DOHH2 (cell line): Measurements from ENCODE around the gene ASAP2.

Experiments used
- H3F3A ChIP-seq: fragments of 200-600 bp; sonication (generic), shearing (Covaris generic); 2 replicates; pipeline ENCODE4 v1.6.0; 2016; ENCODE audit warnings: antibody characterized with exemption, mild to moderate bottlenecking; ENCODE audit not compliant: control insufficient read depth, insufficient read depth
- H3K27ac ChIP-seq: fragments of 200-600 bp; sonication (generic); 2 replicates; pipeline ENCODE4 v1.5.1; 2014; ENCODE audit warnings: low read depth, mild to moderate bottlenecking, low read length, moderate library complexity
- H3K27me3 ChIP-seq: fragments of 200-600 bp; sonication (generic); 2 replicates; pipeline ENCODE4 v1.6.1; 2014; ENCODE audit warnings: mild to moderate bottlenecking, low read length, mixed read lengths; ENCODE audit not compliant: control insufficient read depth
- H3K36me3 ChIP-seq: fragments of 200-600 bp; sonication (generic); 2 replicates; pipeline ENCODE4 v1.6.1; 2014; ENCODE audit warnings: mild to moderate bottlenecking, low read length, moderate library complexity, mixed read lengths; ENCODE audit not compliant: control insufficient read depth
- H3K4me1 ChIP-seq: fragments of 200-600 bp; sonication (generic); 2 replicates; pipeline ENCODE4 v1.6.1; 2014; ENCODE audit warnings: mild to moderate bottlenecking, low read length, mixed read lengths; ENCODE audit not compliant: control insufficient read depth
- H3K4me2 ChIP-seq: fragments of 200-600 bp; sonication (generic); 2 replicates; pipeline ENCODE4 v1.6.0; 2014; ENCODE audit warnings: mild to moderate bottlenecking, low read length, moderate library complexity
- H3K4me3 ChIP-seq: fragments of 200-600 bp; sonication (generic); 2 replicates; pipeline ENCODE4 v1.5.1; 2014; ENCODE audit warnings: mild to moderate bottlenecking, low read length, mixed read lengths
- H3K79me2 ChIP-seq: fragments of 200-600 bp; sonication (generic); 2 replicates; pipeline ENCODE4 v1.6.1; 2014; ENCODE audit warnings: mild to moderate bottlenecking, low read length, mixed read lengths; ENCODE audit not compliant: control insufficient read depth
- H3K9me2 ChIP-seq: fragments of 200-600 bp; sonication (generic); replicated peaks from 2 replicates; pipeline ENCODE4 v1.6.1; 2014; ENCODE audit warnings: mild to moderate bottlenecking, low read length, mixed read lengths; ENCODE audit not compliant: control insufficient read depth
- H3K9me3 ChIP-seq: fragments of 200-600 bp; sonication (generic); 2 replicates; pipeline ENCODE4 v1.6.1; 2014; ENCODE audit warnings: antibody characterized with exemption, low read length, mixed read lengths; ENCODE audit not compliant: control insufficient read depth, insufficient read depth
- H4K20me1 ChIP-seq: fragments of 200-600 bp; sonication (generic); 2 replicates; pipeline ENCODE4 v1.6.0; 2014; ENCODE audit warnings: low read depth, mild to moderate bottlenecking, antibody characterized with exemption, low read length, moderate library complexity; ENCODE audit not compliant: control insufficient read depth, insufficient read depth
- EZH2phosphoT487 ChIP-seq: fragments of 200-600 bp; sonication (generic); IDR thresholded peaks from 2 replicates; pipeline ENCODE4 v1.6.1; 2017; ENCODE audit warnings: borderline replicate concordance, mild to moderate bottlenecking, antibody characterized with exemption, low read length, moderate library complexity, mixed read lengths
- TF ChIP-seq, protein P1 (sequence below): fragments of 200-600 bp; sonication (generic); IDR thresholded peaks from one replicate; pipeline ENCODE4 v1.5.1; 2014; ENCODE audit warnings: antibody characterized with exemption, mild to moderate bottlenecking, low read depth, low read length; ENCODE audit not compliant: poor library complexity, severe bottlenecking

Gene ASAP2

DNA sequence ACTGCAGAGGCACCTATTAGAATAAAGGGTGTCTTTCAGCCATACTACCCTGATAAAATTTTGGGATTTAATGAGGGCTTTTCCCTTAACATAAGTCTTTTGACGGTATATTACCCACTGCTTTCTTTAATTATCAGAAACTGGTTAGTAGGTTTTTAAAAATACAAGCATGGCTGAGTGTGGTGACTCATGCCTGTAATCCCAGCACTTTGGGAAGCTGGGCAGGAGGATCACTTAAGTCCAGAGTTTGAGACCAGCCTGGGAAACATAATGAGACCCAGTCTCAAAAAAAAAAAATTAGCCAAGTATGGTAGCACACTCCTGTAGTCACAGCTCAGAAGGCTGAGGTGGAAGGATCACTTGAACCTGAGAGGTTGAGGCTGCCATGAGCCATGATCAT lies 232.9 kb downstream of the ASAP2 start:
- no peak overlapping the region for H3K4me2 ChIP-seq
- no peak for TF ChIP-seq EZH2phosphoT487
- TF ChIP-seq, protein P1, sequence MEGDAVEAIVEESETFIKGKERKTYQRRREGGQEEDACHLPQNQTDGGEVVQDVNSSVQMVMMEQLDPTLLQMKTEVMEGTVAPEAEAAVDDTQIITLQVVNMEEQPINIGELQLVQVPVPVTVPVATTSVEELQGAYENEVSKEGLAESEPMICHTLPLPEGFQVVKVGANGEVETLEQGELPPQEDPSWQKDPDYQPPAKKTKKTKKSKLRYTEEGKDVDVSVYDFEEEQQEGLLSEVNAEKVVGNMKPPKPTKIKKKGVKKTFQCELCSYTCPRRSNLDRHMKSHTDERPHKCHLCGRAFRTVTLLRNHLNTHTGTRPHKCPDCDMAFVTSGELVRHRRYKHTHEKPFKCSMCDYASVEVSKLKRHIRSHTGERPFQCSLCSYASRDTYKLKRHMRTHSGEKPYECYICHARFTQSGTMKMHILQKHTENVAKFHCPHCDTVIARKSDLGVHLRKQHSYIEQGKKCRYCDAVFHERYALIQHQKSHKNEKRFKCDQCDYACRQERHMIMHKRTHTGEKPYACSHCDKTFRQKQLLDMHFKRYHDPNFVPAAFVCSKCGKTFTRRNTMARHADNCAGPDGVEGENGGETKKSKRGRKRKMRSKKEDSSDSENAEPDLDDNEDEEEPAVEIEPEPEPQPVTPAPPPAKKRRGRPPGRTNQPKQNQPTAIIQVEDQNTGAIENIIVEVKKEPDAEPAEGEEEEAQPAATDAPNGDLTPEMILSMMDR: no peak

DNA sequence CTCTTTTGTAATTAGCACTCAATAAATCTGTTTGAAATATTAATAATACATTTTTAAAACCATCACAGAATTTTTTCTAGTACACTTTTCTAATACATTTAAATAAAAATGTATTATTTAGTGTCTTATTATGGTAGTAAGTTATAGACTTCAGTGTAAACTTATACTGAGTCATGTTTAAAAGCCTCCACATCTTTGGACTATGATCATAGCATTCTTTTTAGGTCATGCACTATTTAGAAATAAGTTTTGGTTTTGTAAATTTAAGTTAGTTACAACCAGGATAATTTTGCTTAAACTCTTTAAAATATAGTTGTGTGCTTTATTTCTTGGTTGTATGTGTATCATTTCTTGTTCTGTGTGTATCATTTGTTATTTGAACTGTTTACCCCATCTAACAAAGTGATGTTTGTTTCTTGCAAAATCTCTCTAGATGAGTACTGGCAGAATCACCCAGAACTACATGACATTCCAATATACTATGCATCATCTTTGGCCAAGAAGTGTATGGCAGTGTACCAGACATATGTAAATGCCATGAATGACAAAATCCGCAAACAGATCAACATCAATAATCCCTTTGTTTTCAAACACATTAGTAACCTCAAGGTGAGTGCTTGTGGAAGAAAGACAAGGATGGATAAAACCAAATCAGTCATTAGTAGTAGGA lies 233.6 kb downstream of the ASAP2 start:
- Histone ChIP-seq H4K20me1 (no peaks in the 10 kb centered on the region), H3K79me2 (no peaks in the 10 kb centered on the region), H3F3A (no peaks in the 10 kb centered on the region), H3K4me2 (no peak overlapping the region), H3K36me3 (peaks cover 81% of the 10 kb centered on the region), H3K27me3 (no peaks in the 10 kb centered on the region), H3K27ac (no peak overlapping the region), H3K9me2 (no peaks in the 10 kb centered on the region), H3K9me3 (no peaks in the 10 kb centered on the region), H3K4me1 (no peaks in the 10 kb centered on the region), H3K4me3 (no peak overlapping the region)
- TF ChIP-seq, protein P1: no peak
- no peak for TF ChIP-seq EZH2phosphoT487

More for the DNA sequence above, 232.9 kb downstream of the ASAP2 start:
- Histone ChIP-seq H3K79me2 (no peaks in the 10 kb centered on the region), H3K36me3 (peaks cover 81% of the 10 kb centered on the region), H3K9me2 (no peaks in the 10 kb centered on the region), H3F3A (no peaks in the 10 kb centered on the region), H4K20me1 (no peaks in the 10 kb centered on the region), H3K4me3 (no peak overlapping the region), H3K27ac (no peak overlapping the region), H3K27me3 (no peaks in the 10 kb centered on the region), H3K9me3 (no peaks in the 10 kb centered on the region), H3K4me1 (no peaks in the 10 kb centered on the region)

DNA sequence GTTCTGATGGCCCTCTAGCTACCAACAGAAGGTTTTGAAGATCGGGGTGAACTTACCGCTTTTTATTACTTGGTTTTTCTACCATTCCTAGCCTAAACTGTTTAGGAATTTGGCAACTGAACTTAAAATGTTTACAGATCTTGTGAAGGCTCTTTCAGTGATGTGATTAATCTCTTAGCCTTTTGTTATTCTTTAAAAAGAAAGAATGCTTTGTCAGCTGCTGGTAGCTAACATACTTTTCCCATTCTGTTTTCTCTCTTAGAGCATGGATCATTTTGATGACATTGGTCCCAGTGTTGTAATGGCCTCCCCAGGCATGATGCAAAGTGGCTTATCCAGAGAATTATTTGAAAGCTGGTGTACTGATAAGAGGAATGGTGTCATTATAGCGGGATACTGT lies 234.9 kb downstream of the ASAP2 start:
- H3K79me2 ChIP-seq: no peaks in the 10 kb centered on the region
- no peaks in the 10 kb centered on the region for H4K20me1 ChIP-seq
- no peaks in the 10 kb centered on the region for H3F3A ChIP-seq
- no peaks in the 10 kb centered on the region for H3K9me2 ChIP-seq
- no peak overlapping the region for H3K4me3 ChIP-seq
- H3K27ac ChIP-seq: no peak overlapping the region
- no peaks in the 10 kb centered on the region for H3K4me1 ChIP-seq
- TF ChIP-seq, protein P1: no peak
- no peaks in the 10 kb centered on the region for H3K9me3 ChIP-seq
- no peaks in the 10 kb centered on the region for H3K27me3 ChIP-seq
- H3K36me3 ChIP-seq: peaks cover 82% of the 10 kb centered on the region
- H3K4me2 ChIP-seq: no peak overlapping the region
